Right atrium auricular region (tissue), 2 donors: ENCODE data around the gene MYO9A. TPM values are rescaled to one million over a fixed set of nuclear protein-coding genes. Genes with fewer than 3 reads are reported as not detected.

Experiments
- DNase-seq: peaks from one replicate; pipeline ENCODE4 v3.0.0-alpha.2; 2019; ENCODE audit warnings: low spot score
- H3K27ac ChIP-seq, 2 donors: fragments of 200-600 bp; sonication (generic); 1 replicate in 1 of 2; 2 replicates in 1 of 2; pipeline ENCODE4 v1.5.1; 2016 to 2019
- H3K27me3 ChIP-seq, 2 donors: fragments of 200-600 bp; sonication (generic); one replicate each; pipeline versions ENCODE4 v1.5.1 to v1.6.0; 2017 to 2019
- H3K36me3 ChIP-seq: fragments of 200-600 bp; sonication (generic); one replicate; pipeline ENCODE4 v1.5.1; 2016
- H3K4me1 ChIP-seq, 2 donors: fragments of 200-600 bp; sonication (generic); one replicate each; pipeline versions ENCODE4 v1.5.1 to v1.6.0; 2017 to 2019
- H3K4me3 ChIP-seq, 2 donors: fragments of 200-600 bp; sonication (generic); 1 replicate in 1 of 2; 2 replicates in 1 of 2; pipeline ENCODE4 v1.5.1; 2017 to 2019; ENCODE audit warnings: mild to moderate bottlenecking in 1 of 2, moderate library complexity in 1 of 2
- H3K9me3 ChIP-seq, 2 donors: fragments of 200-600 bp; sonication (generic); one replicate each; pipeline ENCODE4 v1.5.1; 2019
- total RNA-seq, 2 donors: library from RNA; depleted of rRNA; stranded (reverse); fragments of >200 nt; gene quantifications; one replicate each; pipeline ENCODE4 v1.1.0, GENCODE V29; 2016
- TF ChIP-seq, protein P1 (sequence below), 2 donors: fragments of 200-600 bp; sonication (generic); IDR thresholded peaks; one replicate each; pipeline ENCODE4 v1.5.1; 2019; ENCODE audit warnings: antibody characterized with exemption in 2 of 2

The MYO9A gene
- total RNA-seq, 2 donors from 2014 or later = 23.4 to 24.1 TPM

DNA sequence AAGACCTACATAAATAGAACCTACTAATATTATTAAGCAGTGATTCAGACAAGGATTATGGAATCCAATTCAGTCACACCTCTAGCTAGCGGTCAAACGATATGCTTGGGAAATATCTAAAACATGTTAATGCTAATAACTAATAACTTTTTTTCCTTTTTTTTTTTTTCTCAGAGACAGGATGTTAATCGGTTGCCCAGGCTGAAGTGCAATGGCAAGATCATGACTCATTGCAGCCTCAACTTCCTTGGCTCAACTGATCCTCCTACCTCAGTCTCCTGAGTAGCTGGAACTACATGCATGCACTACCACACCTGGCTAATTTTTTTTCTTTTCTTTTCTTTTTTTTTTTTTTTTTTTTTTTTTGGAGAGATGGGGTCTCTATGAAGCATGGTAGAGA lies 183.5 kb downstream of the MYO9A start:
- H3K9me3 ChIP-seq = peaks cover 0 to 16% of the 10 kb centered on the region in 2 donors
- TF ChIP-seq, protein P1, sequence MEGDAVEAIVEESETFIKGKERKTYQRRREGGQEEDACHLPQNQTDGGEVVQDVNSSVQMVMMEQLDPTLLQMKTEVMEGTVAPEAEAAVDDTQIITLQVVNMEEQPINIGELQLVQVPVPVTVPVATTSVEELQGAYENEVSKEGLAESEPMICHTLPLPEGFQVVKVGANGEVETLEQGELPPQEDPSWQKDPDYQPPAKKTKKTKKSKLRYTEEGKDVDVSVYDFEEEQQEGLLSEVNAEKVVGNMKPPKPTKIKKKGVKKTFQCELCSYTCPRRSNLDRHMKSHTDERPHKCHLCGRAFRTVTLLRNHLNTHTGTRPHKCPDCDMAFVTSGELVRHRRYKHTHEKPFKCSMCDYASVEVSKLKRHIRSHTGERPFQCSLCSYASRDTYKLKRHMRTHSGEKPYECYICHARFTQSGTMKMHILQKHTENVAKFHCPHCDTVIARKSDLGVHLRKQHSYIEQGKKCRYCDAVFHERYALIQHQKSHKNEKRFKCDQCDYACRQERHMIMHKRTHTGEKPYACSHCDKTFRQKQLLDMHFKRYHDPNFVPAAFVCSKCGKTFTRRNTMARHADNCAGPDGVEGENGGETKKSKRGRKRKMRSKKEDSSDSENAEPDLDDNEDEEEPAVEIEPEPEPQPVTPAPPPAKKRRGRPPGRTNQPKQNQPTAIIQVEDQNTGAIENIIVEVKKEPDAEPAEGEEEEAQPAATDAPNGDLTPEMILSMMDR (IDR thresholded peaks at IDR 0.05) = no peak
- DNase-seq = no peak
- no peaks in the 10 kb centered on the region for H3K27me3 ChIP-seq
- H3K27ac ChIP-seq = no peak overlapping the region
- peaks cover 57% of the 10 kb centered on the region for H3K36me3 ChIP-seq
- H3K4me3 ChIP-seq = no peak overlapping the region
- H3K4me1 ChIP-seq = no peaks in the 10 kb centered on the region

DNA sequence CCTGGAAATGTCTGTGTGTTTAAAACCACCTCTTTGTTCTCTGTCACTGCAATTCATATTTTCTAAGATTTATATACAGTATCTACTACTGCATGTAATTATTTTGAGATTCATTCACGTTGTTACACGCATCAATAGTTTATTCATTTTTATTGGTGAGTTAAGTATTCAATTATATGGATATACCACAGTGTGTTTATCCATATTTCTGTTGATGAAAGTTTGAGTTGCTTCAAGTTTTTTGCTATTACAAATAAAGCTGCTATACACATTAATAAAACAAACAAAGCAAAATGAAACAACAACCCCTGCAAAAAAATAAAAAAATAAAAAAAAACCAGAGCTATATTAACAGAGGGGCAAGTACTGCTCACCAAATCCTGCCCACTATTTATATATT lies 185.3 kb downstream of the MYO9A start:
- Histone ChIP-seq H3K4me1 (no peaks in the 10 kb centered on the region), H3K4me3 (no peak overlapping the region), H3K27me3 (no peaks in the 10 kb centered on the region)

DNA sequence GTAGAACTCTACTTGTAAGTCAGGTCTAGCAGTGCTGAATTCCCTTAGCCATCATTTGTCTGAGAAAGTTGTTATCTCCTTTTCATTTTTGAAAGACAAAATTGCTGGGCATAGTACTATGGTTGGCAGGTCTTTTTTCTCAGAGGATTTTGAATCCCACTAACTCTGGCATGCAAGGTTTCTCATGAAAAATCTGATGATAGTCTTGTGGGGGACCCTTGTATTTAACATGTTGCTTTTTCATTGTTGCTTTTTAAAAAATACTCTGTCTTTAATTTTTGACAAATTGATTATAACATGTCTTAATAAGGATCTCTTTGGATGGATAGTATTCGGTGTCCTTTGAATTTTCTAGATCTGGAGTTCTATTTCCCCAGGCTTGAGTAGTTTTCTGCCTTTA lies 186.7 kb downstream of the MYO9A start:
- Histone ChIP-seq H3K9me3 (peaks cover 0 to 16% of the 10 kb centered on the region in 2 donors), H3K27me3 (no peaks in the 10 kb centered on the region), H3K4me1 (no peaks in the 10 kb centered on the region), H3K4me3 (no peak overlapping the region), H3K36me3 (peaks cover 53% of the 10 kb centered on the region), H3K27ac (no peak overlapping the region)
- no peak for DNase-seq
- TF ChIP-seq, protein P1 (IDR thresholded peaks at IDR 0.05) = no peak

More for the DNA sequence above, 185.3 kb downstream of the MYO9A start:
- Histone ChIP-seq H3K9me3 (peaks cover 0 to 16% of the 10 kb centered on the region in 2 donors), H3K36me3 (peaks cover 57% of the 10 kb centered on the region), H3K27ac (no peak overlapping the region)
- TF ChIP-seq, protein P1 (IDR thresholded peaks at IDR 0.05) = no peak
- DNase-seq = no peak

DNA sequence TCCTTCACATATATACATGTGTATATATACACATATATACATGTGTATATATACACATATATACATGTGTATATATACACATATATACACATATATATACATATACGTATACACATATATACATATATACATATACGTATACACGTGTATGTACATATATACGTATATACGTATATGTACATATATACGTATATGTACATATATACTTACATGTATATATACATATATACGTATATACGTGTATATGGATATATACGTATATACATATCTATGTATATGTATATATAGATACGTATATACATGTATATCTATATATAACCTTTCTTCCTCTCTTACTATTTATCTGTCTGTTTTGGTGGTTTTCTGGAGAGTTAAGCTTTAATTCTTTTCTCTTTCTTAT lies 192.8 kb downstream of the MYO9A start:
- DNase-seq = no peak
- Histone ChIP-seq H3K27ac (no peak overlapping the region), H3K4me3 (no peak overlapping the region), H3K4me1 (no peaks in the 10 kb centered on the region), H3K36me3 (peaks cover under 1% of the 10 kb centered on the region), H3K27me3 (no peaks in the 10 kb centered on the region), H3K9me3 (no peaks in the 10 kb centered on the region)
- TF ChIP-seq, protein P1 (IDR thresholded peaks at IDR 0.05) = no peak

DNA sequence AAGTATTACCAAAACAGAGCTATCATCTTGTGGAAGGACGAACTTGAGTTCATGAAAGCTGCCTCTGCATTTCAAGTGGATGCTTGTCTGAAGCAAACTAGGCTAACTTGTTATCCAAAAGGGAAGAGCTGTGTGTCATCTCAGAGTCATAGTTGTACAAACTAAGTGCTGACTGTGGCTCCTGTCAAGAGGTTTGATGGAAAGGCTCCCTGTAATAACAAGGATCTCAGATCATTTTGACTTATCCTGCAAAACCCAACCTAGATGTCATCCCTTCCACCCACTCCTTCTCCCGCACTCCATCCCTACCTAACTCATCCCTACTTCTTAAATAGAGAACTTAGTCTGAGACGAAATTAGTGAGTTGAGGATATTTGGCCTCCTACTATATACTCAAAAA lies 196.8 kb downstream of the MYO9A start:
- no peaks in the 10 kb centered on the region for H3K9me3 ChIP-seq
- no peak for DNase-seq
- TF ChIP-seq, protein P1 (IDR thresholded peaks at IDR 0.05) = no peak
- H3K27me3 ChIP-seq = no peaks in the 10 kb centered on the region
- no peak overlapping the region for H3K27ac ChIP-seq
- H3K4me1 ChIP-seq = no peaks in the 10 kb centered on the region
- H3K36me3 ChIP-seq = no peaks in the 10 kb centered on the region
- H3K4me3 ChIP-seq = no peak overlapping the region

DNA sequence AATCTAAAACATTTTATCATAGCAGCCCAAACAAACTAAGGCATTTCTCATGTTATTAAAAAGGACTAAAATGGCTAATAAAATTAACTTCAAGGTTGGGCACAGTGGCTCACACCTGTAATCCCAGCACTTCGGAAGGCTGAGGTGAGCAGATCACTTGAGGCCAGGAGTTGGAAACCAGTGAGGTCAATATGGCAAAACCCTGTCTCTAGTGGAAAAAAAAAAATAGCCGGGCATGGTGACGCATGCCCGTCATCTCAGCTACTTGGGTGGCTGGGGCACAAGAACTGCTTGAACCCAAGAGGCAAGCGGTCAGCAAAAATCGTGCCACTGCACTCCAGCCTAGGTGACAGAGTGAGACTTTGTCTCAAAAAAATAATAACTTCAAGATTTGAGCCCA lies 197.4 kb downstream of the MYO9A start:
- H3K9me3 ChIP-seq = no peaks in the 10 kb centered on the region
- no peak overlapping the region for H3K4me3 ChIP-seq
- H3K36me3 ChIP-seq = no peaks in the 10 kb centered on the region
- TF ChIP-seq, protein P1 (IDR thresholded peaks at IDR 0.05) = no peak
- DNase-seq = no peak
- no peak overlapping the region for H3K27ac ChIP-seq
- no peaks in the 10 kb centered on the region for H3K27me3 ChIP-seq
- no peaks in the 10 kb centered on the region for H3K4me1 ChIP-seq
